SU-DHL-6 (cell line): Measurements from ENCODE around the gene DGKB.

ENCODE experiments used
- H2AFZ ChIP-seq: fragments of 200-600 bp; sonication (generic); 2 replicates; pipeline ENCODE4 v1.6.1; 2014; ENCODE audit warnings: low read depth, mild to moderate bottlenecking, moderate library complexity, mixed read lengths, antibody characterized with exemption, low read length; ENCODE audit not compliant: severe bottlenecking
- H3F3A ChIP-seq: fragments of 200-600 bp; shearing (Covaris generic); 2 replicates; pipeline ENCODE4 v1.6.0; 2016; ENCODE audit warnings: antibody characterized with exemption, mild to moderate bottlenecking; ENCODE audit not compliant: insufficient read depth
- H3K27ac ChIP-seq: fragments of 200-600 bp; sonication (generic); 2 replicates; pipeline ENCODE4 v1.5.1; 2016; ENCODE audit warnings: low read depth, mild to moderate bottlenecking, low read length, moderate library complexity, mixed read lengths
- H3K27me3 ChIP-seq: fragments of 200-600 bp; sonication (generic), shearing (Covaris generic); 2 replicates; pipeline ENCODE4 v1.6.0; 2014; ENCODE audit warnings: mild to moderate bottlenecking, low read length
- H3K36me3 ChIP-seq: fragments of 200-600 bp; sonication (generic); 2 replicates; pipeline ENCODE4 v1.6.1; 2014; ENCODE audit warnings: mild to moderate bottlenecking, low read length, mixed read lengths
- H3K4me2 ChIP-seq: fragments of 300-600, 200-600 bp; shearing (Covaris generic), sonication (generic); 2 replicates; pipeline ENCODE4 v1.6.0; 2014; ENCODE audit warnings: low read length, low read depth, mild to moderate bottlenecking; ENCODE audit not compliant: poor library complexity, severe bottlenecking
- H3K4me3 ChIP-seq: fragments of 200-600 bp; sonication (generic); 2 replicates; pipeline ENCODE4 v1.5.1; 2014; ENCODE audit warnings: antibody characterized with exemption, low read length, mild to moderate bottlenecking, mixed read lengths; ENCODE audit not compliant: insufficient read depth, poor library complexity, severe bottlenecking
- H3K79me2 ChIP-seq: fragments of 200-600 bp; sonication (generic); 2 replicates; pipeline ENCODE4 v1.6.1; 2014; ENCODE audit warnings: mild to moderate bottlenecking, low read length, moderate library complexity; ENCODE audit not compliant: insufficient read depth
- H3K9ac ChIP-seq: fragments of 200-600 bp; sonication (generic); 2 replicates; pipeline ENCODE4 v1.7.0; 2014; ENCODE audit warnings: mild to moderate bottlenecking, low read length
- H3K9me2 ChIP-seq: fragments of 200-600 bp; sonication (generic); replicated peaks from 2 replicates; pipeline ENCODE4 v1.6.1; 2014; ENCODE audit warnings: low read length; ENCODE audit not compliant: insufficient read depth
- H3K9me3 ChIP-seq: fragments of 200-600 bp; sonication (generic); 2 replicates; pipeline ENCODE4 v1.6.1; 2014; ENCODE audit warnings: low read length, mixed read lengths; ENCODE audit not compliant: insufficient read depth
- H4K20me1 ChIP-seq: fragments of 200-600 bp; sonication (generic); 2 replicates; pipeline ENCODE4 v1.6.1; 2014; ENCODE audit warnings: low read depth, mild to moderate bottlenecking, antibody characterized with exemption, low read length, moderate library complexity, mixed read lengths
- EZH2phosphoT487 ChIP-seq: fragments of 200-600 bp; sonication (generic), shearing (Covaris generic); conservative IDR thresholded peaks from 2 replicates; pipeline ENCODE4 v1.6.1; 2018; ENCODE audit warnings: mild to moderate bottlenecking, antibody characterized with exemption, low read length, moderate library complexity, mixed read lengths
- TF ChIP-seq, protein P1 (sequence below): fragments of 200-600 bp; sonication (generic); IDR thresholded peaks from one replicate; pipeline ENCODE4 v1.5.1; 2017; ENCODE audit warnings: antibody characterized with exemption, mild to moderate bottlenecking, low read length, moderate library complexity; ENCODE audit not compliant: insufficient read depth, poor library complexity, severe bottlenecking

Gene DGKB

GRCh38 chr7:14931511-14932215 lies 29.1 kb upstream of the DGKB start:
- no peak overlapping the region for H3K27ac ChIP-seq
- no peaks in the 10 kb centered on the region for H3K36me3 ChIP-seq
- TF ChIP-seq, protein P1, sequence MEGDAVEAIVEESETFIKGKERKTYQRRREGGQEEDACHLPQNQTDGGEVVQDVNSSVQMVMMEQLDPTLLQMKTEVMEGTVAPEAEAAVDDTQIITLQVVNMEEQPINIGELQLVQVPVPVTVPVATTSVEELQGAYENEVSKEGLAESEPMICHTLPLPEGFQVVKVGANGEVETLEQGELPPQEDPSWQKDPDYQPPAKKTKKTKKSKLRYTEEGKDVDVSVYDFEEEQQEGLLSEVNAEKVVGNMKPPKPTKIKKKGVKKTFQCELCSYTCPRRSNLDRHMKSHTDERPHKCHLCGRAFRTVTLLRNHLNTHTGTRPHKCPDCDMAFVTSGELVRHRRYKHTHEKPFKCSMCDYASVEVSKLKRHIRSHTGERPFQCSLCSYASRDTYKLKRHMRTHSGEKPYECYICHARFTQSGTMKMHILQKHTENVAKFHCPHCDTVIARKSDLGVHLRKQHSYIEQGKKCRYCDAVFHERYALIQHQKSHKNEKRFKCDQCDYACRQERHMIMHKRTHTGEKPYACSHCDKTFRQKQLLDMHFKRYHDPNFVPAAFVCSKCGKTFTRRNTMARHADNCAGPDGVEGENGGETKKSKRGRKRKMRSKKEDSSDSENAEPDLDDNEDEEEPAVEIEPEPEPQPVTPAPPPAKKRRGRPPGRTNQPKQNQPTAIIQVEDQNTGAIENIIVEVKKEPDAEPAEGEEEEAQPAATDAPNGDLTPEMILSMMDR, result no peak
- TF ChIP-seq EZH2phosphoT487, result no peak
- no peaks in the 10 kb centered on the region for H4K20me1 ChIP-seq
- H3K9me3 ChIP-seq, result no peaks in the 10 kb centered on the region
- no peak overlapping the region for H2AFZ ChIP-seq
- H3F3A ChIP-seq, result no peaks in the 10 kb centered on the region
- no peaks in the 10 kb centered on the region for H3K79me2 ChIP-seq
- no peak overlapping the region for H3K9ac ChIP-seq
- H3K27me3 ChIP-seq, result no peaks in the 10 kb centered on the region
- no peak overlapping the region for H3K4me3 ChIP-seq
- H3K4me2 ChIP-seq, result no peak overlapping the region
- H3K9me2 ChIP-seq, result no peaks in the 10 kb centered on the region

- Histone ChIP-seq H4K20me1 (no peaks in the 10 kb centered on the region), H3K27me3 (no peaks in the 10 kb centered on the region), H3K79me2 (no peaks in the 10 kb centered on the region), H2AFZ (no peak overlapping the region), H3K9me3 (no peaks in the 10 kb centered on the region), H3K4me2 (no peak overlapping the region), H3K36me3 (no peaks in the 10 kb centered on the region), H3K9me2 (no peaks in the 10 kb centered on the region), H3K9ac (no peak overlapping the region), H3F3A (no peaks in the 10 kb centered on the region), H3K4me3 (no peak overlapping the region), H3K27ac (no peak overlapping the region)
- no peak for TF ChIP-seq EZH2phosphoT487
- TF ChIP-seq, protein P1, result no peak
Observed at GRCh38 chr7:14924398-14924797, 21.8 kb upstream of the DGKB start.

DNA sequence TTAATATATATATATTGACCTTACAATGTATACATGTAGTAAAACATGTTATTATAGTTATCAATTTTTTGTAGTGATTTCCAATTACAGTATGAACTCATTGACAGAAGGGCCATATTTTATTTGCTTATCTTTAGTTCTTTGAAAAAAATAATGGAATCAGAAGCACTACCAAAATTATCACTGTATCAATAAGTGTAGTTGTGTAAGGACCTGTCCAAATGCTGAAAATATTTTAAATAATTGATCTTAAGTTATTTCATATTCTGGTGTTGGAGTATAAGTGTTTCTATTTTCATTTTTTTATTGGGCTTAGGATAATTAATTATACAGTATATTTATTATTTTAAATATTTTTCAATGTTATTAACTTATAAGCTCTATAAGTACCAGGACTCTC lies 8.5 kb upstream of the DGKB start:
- Histone ChIP-seq H3K27ac (no peak overlapping the region), H3K4me2 (no peak overlapping the region), H2AFZ (no peak overlapping the region), H3K4me3 (no peak overlapping the region), H3K36me3 (no peaks in the 10 kb centered on the region), H3K9me2 (no peaks in the 10 kb centered on the region), H3F3A (no peaks in the 10 kb centered on the region), H3K9ac (no peak overlapping the region), H3K27me3 (no peaks in the 10 kb centered on the region), H3K9me3 (no peaks in the 10 kb centered on the region), H3K79me2 (no peaks in the 10 kb centered on the region), H4K20me1 (no peaks in the 10 kb centered on the region)
- TF ChIP-seq, protein P1, result no peak
- TF ChIP-seq EZH2phosphoT487, result no peak
